SH-SY5Y (cell line): ENCODE results near the gene HCN4.

Source experiments
- GATA2 ChIP-seq: IDR thresholded peaks from 2 replicates; pipeline ENCODE4 v1.6.1; 2011; ENCODE audit warnings: mild to moderate bottlenecking, low read depth, low read length
- GATA3 ChIP-seq: IDR thresholded peaks from 2 replicates; pipeline ENCODE4 v1.6.1; 2011; ENCODE audit warnings: low read depth, mild to moderate bottlenecking, low read length, moderate library complexity

GRCh38 chr15:73378089-73378488, 9.3 kb upstream of the HCN4 start:
- no peak for TF ChIP-seq GATA2
- TF ChIP-seq GATA3, result no peak
